Heart left ventricle (tissue), 16 donors: ENCODE results near the gene VEGFC. TPM values are rescaled to one million over a fixed set of nuclear protein-coding genes. Genes with fewer than 3 reads are reported as not detected.

Source experiments
- ATAC-seq, 4 donors: fragments of 200-7000 bp; cut with Tn5 transposase; one replicate each; pipeline ENCODE4 v1.9.1; 2020 to 2022; ENCODE audit warnings: moderate library complexity in 4 of 4, mild to moderate bottlenecking in 3 of 4, moderate number of reproducible peaks in 1 of 4
- DNase-seq, 5 donors: peaks; one replicate each; pipeline ENCODE4 v3.0.0-alpha.2; 2020
- H3K27ac ChIP-seq, 12 donors: fragments of 200-600 bp; sonication (generic) in 4 of 12; one replicate each; pipeline versions ENCODE4 v1.5.0 to v1.8.0; 2016 to 2022; ENCODE audit warnings: mild to moderate bottlenecking in 2 of 12
- H3K27me3 ChIP-seq, 9 donors: fragments of 200-600 bp; sonication (generic) in 2 of 9; one replicate each; pipeline versions ENCODE4 v1.5.1 to v1.8.0; 2016 to 2022; ENCODE audit warnings: mild to moderate bottlenecking in 3 of 9
- H3K36me3 ChIP-seq, 9 donors: fragments of 200-600 bp; sonication (generic) in 2 of 9; one replicate each; pipeline versions ENCODE4 v1.5.0 to v1.8.0; 2018 to 2022; ENCODE audit warnings: mild to moderate bottlenecking in 2 of 9
- H3K4me1 ChIP-seq, 12 donors: fragments of 200-600 bp; sonication (generic) in 4 of 12; one replicate each; pipeline versions ENCODE4 v1.5.0 to v1.8.0; 2016 to 2022; ENCODE audit warnings: mild to moderate bottlenecking in 3 of 12
- H3K4me3 ChIP-seq, 12 donors: fragments of 200-600 bp; sonication (generic) in 4 of 12; one replicate each; pipeline versions ENCODE4 v1.5.0 to v1.8.0; 2017 to 2022; ENCODE audit warnings: mild to moderate bottlenecking in 9 of 12, moderate library complexity in 4 of 12
- H3K9me3 ChIP-seq, 12 donors: fragments of 200-600 bp; sonication (generic) in 4 of 12; one replicate each; pipeline versions ENCODE4 v1.5.0 to v1.8.0; 2016 to 2022; ENCODE audit warnings: mild to moderate bottlenecking in 1 of 12
- POLR2A ChIP-seq, 2 donors: fragments of 450-650 bp; IDR thresholded peaks; one replicate each; pipeline ENCODE4 v1.6.1; 2017; ENCODE audit warnings: antibody characterized with exemption in 2 of 2, mild to moderate bottlenecking in 2 of 2, moderate library complexity in 2 of 2
- WGBS, 4 donors: extraction: QIAGEN DNeasy Blood & Tissue Kit in 2 of 4; methylation state at CpG; one replicate each; pipeline versions ENCODE4 v1.1.5 to v1.1.7; 2013 to 2018; 5-methylcytosine and 5-hydroxymethylcytosine counted together
- intact Hi-C, 10 donors: fragments of 100-400 bp; cut with DNase I; formaldehyde crosslinking; loops; one replicate each; pipeline versions ENCODE4 v1.11.1 to v1.14.2; 2022
- long read RNA-seq, 3 donors: library from polyadenylated mRNA; unstranded; transcript quantifications; one replicate each; pipeline ENCODE4 v2.0.0, GENCODE V29; 2020 to 2021
- polyA plus RNA-seq, 2 donors: library from polyadenylated mRNA; stranded (reverse); fragments of 200-250 nt; gene quantifications; one replicate each; pipeline ENCODE4 v1.2.3, GENCODE V29; 2013
- total RNA-seq, 9 donors: library from RNA; depleted of rRNA in 2 of 9; stranded (reverse); fragments of >200 nt in 2 of 9; fragmentation: NEBNext Ultra II Directional in 3 of 9; extraction: Animal tissue kit (Norgen Biotek cat#: 25700) in 3 of 9; gene quantifications; one replicate each; pipeline versions ENCODE4 v1.1.0 to v1.2.4, GENCODE V29; 2016 to 2023
- TF ChIP-seq, protein P1 (sequence below), 12 donors: fragments of 200-600 bp; sonication (generic) in 4 of 12; IDR thresholded peaks; one replicate each; pipeline versions ENCODE4 v1.5.0 to v1.8.0; 2018 to 2022; ENCODE audit warnings: antibody characterized with exemption in 12 of 12, mild to moderate bottlenecking in 5 of 12
- donor health status: ischemic (EF 13 %, LVEDD 7.1; RV severe dilation, severe dysfunction).
- donor health status: healthy with polysubstance abuse.
- donor health status: DM: no; HTN: yes; CAD: no.
- donor health status: DM: no; HTN: no; CAD: no.
- donor health status: ischemic (EF 25% LVEDD 6.9; RV normal size, moderate dysfunction).
- donor health status: ischemic (EF 25% LVEDD 5.7; RV mildly dilated, moderate dysfunction).
- donor health status: healthy.
- donor health status: DM: yes; HTN: yes; CAD: no.
- donor health status: ischemic (EF 35%, LVEDD 5.7; RV mildly dilated, moderate dysfunction).
- donor health status: nonischemic (EF 11% LVEDD 7.7; RV severe dilation, severe dysfunction).
- donor health status: DM: yes; HTN: yes; CAD: no.
- donor health status: PGD.
- donor health status: ischemic (EF 29% LVEDD 5.4; RV normal size, mild dysfunction).
- donor health status: nonischemic (EF 23%, LVEDD 6.1; RV moderate dilation, normal function).

The VEGFC gene, protein sequence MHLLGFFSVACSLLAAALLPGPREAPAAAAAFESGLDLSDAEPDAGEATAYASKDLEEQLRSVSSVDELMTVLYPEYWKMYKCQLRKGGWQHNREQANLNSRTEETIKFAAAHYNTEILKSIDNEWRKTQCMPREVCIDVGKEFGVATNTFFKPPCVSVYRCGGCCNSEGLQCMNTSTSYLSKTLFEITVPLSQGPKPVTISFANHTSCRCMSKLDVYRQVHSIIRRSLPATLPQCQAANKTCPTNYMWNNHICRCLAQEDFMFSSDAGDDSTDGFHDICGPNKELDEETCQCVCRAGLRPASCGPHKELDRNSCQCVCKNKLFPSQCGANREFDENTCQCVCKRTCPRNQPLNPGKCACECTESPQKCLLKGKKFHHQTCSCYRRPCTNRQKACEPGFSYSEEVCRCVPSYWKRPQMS
- 10 to 100 TPM in 4 of 9 donors, 1 to 10 TPM in 5; 5.0 to 16.0 (median 7.9) TPM for total RNA-seq
- 1 to 10 TPM; 4.0 to 7.3 TPM for polyA plus RNA-seq
- long read RNA-seq, donor 1, partial matches to known transcripts = 1 of 8 reads
- long read RNA-seq, donor 1, other reads (novel, unspliced or antisense) = 3 of 8 reads
- long read RNA-seq, donor 2, partial matches to known transcripts = 3 of 7 reads
- long read RNA-seq, donor 2, other reads (novel, unspliced or antisense) = 1 of 7 reads
- long read RNA-seq, donor 3, partial matches to known transcripts = 1 of 5 reads
- long read RNA-seq, donor 3, other reads (novel, unspliced or antisense) = 0 of 5 reads

DNA sequence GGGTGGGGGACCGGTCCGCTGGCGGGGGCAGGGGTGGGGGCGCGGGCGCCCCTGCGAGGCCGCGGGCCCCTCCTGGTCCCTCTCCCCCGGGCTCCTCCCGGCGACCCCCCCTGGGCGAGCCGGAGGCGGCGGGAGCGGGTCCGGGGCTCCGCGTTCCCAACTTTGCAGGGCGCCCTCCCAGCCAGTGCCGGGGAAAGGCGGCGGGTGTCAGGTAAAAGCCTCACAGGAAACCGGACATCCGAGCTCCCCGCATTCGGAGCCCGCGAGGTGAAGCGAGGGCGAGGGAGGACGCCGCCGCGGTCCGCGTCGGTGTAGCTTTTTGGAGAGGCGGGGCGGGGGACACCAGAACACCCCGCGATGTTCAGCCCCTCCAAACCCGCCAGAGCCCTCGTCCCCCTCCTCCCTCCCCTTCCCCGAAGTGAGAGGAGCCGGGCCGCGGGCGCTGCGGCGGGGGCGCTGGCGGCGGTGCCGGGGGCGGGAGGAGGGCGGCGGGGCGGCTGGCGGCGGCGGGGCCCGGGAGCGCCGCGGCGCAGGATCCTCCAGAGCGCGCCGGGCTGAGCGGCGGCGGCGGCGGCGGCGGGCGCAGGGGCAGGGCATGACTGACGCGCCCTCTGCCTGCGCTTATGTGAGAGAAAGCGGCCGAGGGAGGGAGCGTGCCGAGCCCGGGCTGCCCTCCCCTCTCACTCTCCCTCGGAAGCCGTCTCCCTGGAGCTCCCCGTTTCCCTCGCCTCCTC lies at the start of gene VEGFC:
Gene VEGFC, minus strand, starts transcription at position 597 of the 734 bp plus-strand sequence. CDS start 611 bp downstream, outside the sequence.
- Histone ChIP-seq H3K4me3 (peak within 1 kb of the TSS; percentile 55 to 87 (median 75)), H3K36me3 (no peaks in the 10 kb centered on the region), H3K9me3 (no peaks in the 10 kb centered on the region), H3K27ac (peak within 1 kb of the TSS; percentile 37 to 91 (median 76)), H3K27me3 (peaks cover 0 to 32% (median 0%) of the 10 kb centered on the region in 9 donors), H3K4me1 (peaks cover 0 to 18% (median 0%) of the 10 kb centered on the region in 12 donors)
- intact Hi-C loops = loop anchor here (2.0 to 10.0 kb wide), 14 partner anchors 45 to 418 kb away; no protein-coding TSS in a partner anchor
- DNase-seq (peak; percentile 56 to 74 (median 70)), ATAC-seq (peak; percentile 63 to 97 (median 92))
- TF ChIP-seq, protein P1, sequence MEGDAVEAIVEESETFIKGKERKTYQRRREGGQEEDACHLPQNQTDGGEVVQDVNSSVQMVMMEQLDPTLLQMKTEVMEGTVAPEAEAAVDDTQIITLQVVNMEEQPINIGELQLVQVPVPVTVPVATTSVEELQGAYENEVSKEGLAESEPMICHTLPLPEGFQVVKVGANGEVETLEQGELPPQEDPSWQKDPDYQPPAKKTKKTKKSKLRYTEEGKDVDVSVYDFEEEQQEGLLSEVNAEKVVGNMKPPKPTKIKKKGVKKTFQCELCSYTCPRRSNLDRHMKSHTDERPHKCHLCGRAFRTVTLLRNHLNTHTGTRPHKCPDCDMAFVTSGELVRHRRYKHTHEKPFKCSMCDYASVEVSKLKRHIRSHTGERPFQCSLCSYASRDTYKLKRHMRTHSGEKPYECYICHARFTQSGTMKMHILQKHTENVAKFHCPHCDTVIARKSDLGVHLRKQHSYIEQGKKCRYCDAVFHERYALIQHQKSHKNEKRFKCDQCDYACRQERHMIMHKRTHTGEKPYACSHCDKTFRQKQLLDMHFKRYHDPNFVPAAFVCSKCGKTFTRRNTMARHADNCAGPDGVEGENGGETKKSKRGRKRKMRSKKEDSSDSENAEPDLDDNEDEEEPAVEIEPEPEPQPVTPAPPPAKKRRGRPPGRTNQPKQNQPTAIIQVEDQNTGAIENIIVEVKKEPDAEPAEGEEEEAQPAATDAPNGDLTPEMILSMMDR (IDR thresholded peaks at IDR 0.05) = peak in 8 of 12 donors; percentile 13 to 58 (median 30)
- TF ChIP-seq POLR2A (IDR thresholded peaks at IDR 0.05) = no peak
- WGBS, 4 donors = 1% methylated on average over 15 to 91 of the region's 91 CpGs; no CpG with 5 or more reads in 1 of the 4 donors

DNA sequence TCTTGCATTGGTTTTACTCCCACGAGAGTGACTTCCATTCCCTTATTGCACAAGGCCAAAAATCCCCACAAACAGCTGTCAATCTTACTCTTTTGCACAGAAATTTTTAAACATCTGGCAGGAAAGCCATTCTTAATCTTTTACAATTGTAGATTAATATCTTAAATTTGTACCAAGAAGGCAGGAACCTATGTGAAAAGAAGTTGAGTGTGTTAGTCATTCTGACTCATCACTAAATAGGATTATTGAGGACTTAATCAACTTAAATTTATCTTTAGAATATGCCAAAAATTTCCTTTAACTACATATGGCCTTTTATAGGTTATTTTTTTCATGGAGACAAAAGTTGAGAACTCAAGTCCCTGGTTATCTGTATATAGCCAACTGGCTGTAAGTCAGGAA lies 49.0 kb upstream of the VEGFC start:
- 79 to 91% (median 86%) methylated on average over 1 of the region's 1 CpG for WGBS, 4 donors
- Histone ChIP-seq H3K4me3 (no peak overlapping the region), H3K9me3 (peaks cover 0 to 11% (median 0%) of the 10 kb centered on the region in 12 donors), H3K4me1 (peaks cover 0 to 5% (median 0%) of the 10 kb centered on the region in 12 donors), H3K36me3 (no peaks in the 10 kb centered on the region), H3K27ac (no peak overlapping the region), H3K27me3 (no peaks in the 10 kb centered on the region)
- DNase-seq = no peak
- intact Hi-C loops = no loop called here
- TF ChIP-seq, protein P1 (IDR thresholded peaks at IDR 0.05) = no peak
- no peak for TF ChIP-seq POLR2A (IDR thresholded peaks at IDR 0.05)
- ATAC-seq = no peak

DNA sequence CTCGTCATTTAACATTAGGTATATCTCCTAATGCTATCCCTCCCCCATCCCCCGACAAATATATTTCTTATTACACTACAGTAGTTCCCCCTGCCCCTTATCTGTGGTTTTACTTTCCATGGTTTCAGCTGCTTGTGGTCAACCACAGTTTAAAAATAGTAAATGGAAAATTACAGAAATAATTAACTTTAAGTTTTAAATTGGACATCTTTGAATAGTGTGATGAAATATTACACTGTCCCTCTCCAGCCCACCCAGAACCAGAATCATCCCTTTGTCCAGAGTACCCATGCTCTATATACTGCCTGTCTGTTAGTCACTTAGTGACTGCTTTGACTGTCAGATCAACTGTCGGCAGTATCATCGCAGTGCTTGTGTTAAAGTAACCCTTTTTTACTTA lies 47.4 kb upstream of the VEGFC start:
- no peak overlapping the region for H3K27ac ChIP-seq
- intact Hi-C loops = no loop called here
- WGBS, 4 donors = 83 to 87% (median 85%) methylated on average over 3 to 4 of the region's 4 CpGs
- ATAC-seq (no peak), DNase-seq (no peak)
- H3K4me1 ChIP-seq = peaks cover 0 to 5% (median 0%) of the 10 kb centered on the region in 12 donors
- H3K4me3 ChIP-seq = no peak overlapping the region
- TF ChIP-seq, protein P1 (IDR thresholded peaks at IDR 0.05) = no peak
- no peak for TF ChIP-seq POLR2A (IDR thresholded peaks at IDR 0.05)
- no peaks in the 10 kb centered on the region for H3K27me3 ChIP-seq
- H3K9me3 ChIP-seq = peaks cover 0 to under 1% (median 0%) of the 10 kb centered on the region in 12 donors
- H3K36me3 ChIP-seq = no peaks in the 10 kb centered on the region
